K562 (cell line): ENCODE measurements around the gene NOVA1. TPM values are rescaled to one million over a fixed set of nuclear protein-coding genes. Genes with fewer than 3 reads are reported as not detected.

Experiments used
- ATAC-seq: fragments of 200-7000 bp; cut with Tn5 transposase; 3 replicates; pipeline ENCODE4 v1.9.1; 2020; ENCODE audit warnings: moderate library complexity
- BruUV-seq: library from RNA; stranded (reverse); fragments of 400-500 nt; replicated peaks from 2 replicates; lab custom pipeline; 2021; lab: Mats Ljungman, UMichigan
- CTCF ChIA-PET: fragments of 300-600 bp; formaldehyde crosslinking; extraction: SDS; loops from one replicate; lab custom pipeline; 2021; ENCODE audit warnings: low intra/inter-chr PET ratio; lab: Yijun Ruan, JAX
- POLR2A ChIA-PET: fragments of 300-600, 350-650 bp; sonication (Branson Sonifier 250); formaldehyde crosslinking; extraction: SDS; loops from one replicate; lab custom pipeline; 2021; ENCODE audit warnings: antibody characterized with exemption, inconsistent platforms; lab: Yijun Ruan, JAX
- DNase-seq, 4 experiments: peaks; one replicate each; pipeline versions ENCODE4 v3.0.0 to v3.0.0-alpha.2; 2011 to 2018; ENCODE audit warnings: low spot score in 3 of 4, mixed read lengths in 3 of 4; ENCODE audit errors: extremely low read depth in 1 of 4
- FAIRE-seq: peaks from 2 replicates; lab custom pipeline; 2011; peaks lifted over from hg19 to GRCh38; lab: Jason Lieb, UNC
- H2AFZ ChIP-seq: 2 replicates; pipeline ENCODE4 v1.6.0; 2011; ENCODE audit warnings: low read depth, low read length, control low read depth, inconsistent platforms
- H3K27ac ChIP-seq: fragments of 200-600 bp; 3 replicates; pipeline ENCODE4 v1.8.0; 2011; ENCODE audit warnings: low read depth, mild to moderate bottlenecking, control low read depth, inconsistent platforms, low read length, moderate library complexity, mixed read lengths; ENCODE audit errors: extremely low read depth
- H3K27me3 ChIP-seq, 2 experiments: fragments of 300-600 bp in 1 of 2; 2 replicates in 1 of 2; 3 replicates in 1 of 2; pipeline versions ENCODE4 v1.6.0 to v1.8.0; 2011; ENCODE audit warnings: inconsistent platforms in 2 of 2, low read length in 2 of 2, mild to moderate bottlenecking in 1 of 2, mixed read lengths in 1 of 2, moderate library complexity in 1 of 2; ENCODE audit not compliant: control insufficient read depth in 2 of 2, insufficient read depth in 2 of 2
- H3K36me3 ChIP-seq: fragments of 300-600 bp; 3 replicates; pipeline ENCODE4 v1.8.0; 2011; ENCODE audit warnings: mild to moderate bottlenecking, low read length, inconsistent platforms; ENCODE audit not compliant: control insufficient read depth, insufficient read depth
- H3K4me1 ChIP-seq, 2 experiments: fragments of 200-600 bp in 1 of 2; replicated peaks in 1 of 2; 2 replicates in 1 of 2; 3 replicates in 1 of 2; pipeline versions ENCODE4 v1.5.1 to v1.8.0; 2011; ENCODE audit warnings: inconsistent platforms in 2 of 2, low read length in 2 of 2, mild to moderate bottlenecking in 1 of 2, mixed read lengths in 1 of 2, moderate library complexity in 1 of 2; ENCODE audit not compliant: control insufficient read depth in 2 of 2, insufficient read depth in 2 of 2
- H3K4me2 ChIP-seq: 2 replicates; pipeline ENCODE4 v1.6.1; 2011; ENCODE audit warnings: low read length, control low read depth, inconsistent platforms, mixed read lengths; ENCODE audit not compliant: insufficient read depth
- H3K4me3 ChIP-seq: fragments of 200-600 bp; sonication (generic), shearing (Covaris generic); 2 replicates; pipeline ENCODE4 v1.5.1; 2016; ENCODE audit warnings: control low read depth, inconsistent platforms
- H3K79me2 ChIP-seq: fragments of 200-600 bp; 3 replicates; pipeline ENCODE4 v1.8.0; 2011; ENCODE audit warnings: low read length, inconsistent platforms; ENCODE audit not compliant: control insufficient read depth, insufficient read depth
- H3K9ac ChIP-seq, 2 experiments: 2 replicates each; pipeline versions ENCODE4 v1.6.0 to v1.6.1; 2011; ENCODE audit warnings: low read depth in 2 of 2, low read length in 2 of 2, control low read depth in 1 of 2, inconsistent platforms in 1 of 2, mild to moderate bottlenecking in 1 of 2, mixed read lengths in 1 of 2; ENCODE audit not compliant: insufficient read depth in 1 of 2
- H3K9me1 ChIP-seq: one replicate; pipeline ENCODE4 v1.6.0; 2011; ENCODE audit warnings: inconsistent platforms, mild to moderate bottlenecking, low read length, moderate library complexity; ENCODE audit not compliant: control insufficient read depth, insufficient read depth
- H3K9me3 ChIP-seq: replicated peaks from 2 replicates; pipeline ENCODE4 v1.5.1; 2011; ENCODE audit warnings: low read depth, low read length, inconsistent platforms; ENCODE audit not compliant: control insufficient read depth, insufficient read depth
- H4K20me1 ChIP-seq: replicated peaks from 2 replicates; pipeline ENCODE4 v1.6.1; 2011; ENCODE audit warnings: low read length, inconsistent platforms, mixed read lengths; ENCODE audit not compliant: control insufficient read depth, insufficient read depth
- CCNT2 ChIP-seq: IDR thresholded peaks from 2 replicates; pipeline ENCODE4 v1.6.1; 2011; ENCODE audit warnings: borderline replicate concordance, low read depth, mild to moderate bottlenecking, moderate library complexity, mixed read lengths, low read length; ENCODE audit not compliant: insufficient read length; ENCODE audit errors: extremely low read depth
- CSDE1 ChIP-seq, 2 experiments: fragments of 450-650 bp; IDR thresholded peaks; 2 replicates each; pipeline ENCODE4 v1.6.1; 2016; ENCODE audit warnings: mild to moderate bottlenecking in 1 of 2
- DIDO1 ChIP-seq: fragments of 450-650 bp; IDR thresholded peaks from 2 replicates; pipeline ENCODE4 v1.6.1; 2016; ENCODE audit warnings: low read depth, missing biosample characterization, missing genetic modification characterization
- FOSL1 ChIP-seq: fragments of 200-800 bp; sonication (Bioruptor generic); conservative IDR thresholded peaks from 2 replicates; pipeline ENCODE4 v1.6.1; 2016; ENCODE audit warnings: missing genetic modification characterization, missing compliant biosample characterization
- HDAC3 ChIP-seq: fragments of 450-650 bp; IDR thresholded peaks from 2 replicates; pipeline ENCODE4 v1.6.1; 2018; ENCODE audit warnings: borderline replicate concordance, mild to moderate bottlenecking, moderate library complexity; ENCODE audit not compliant: partially characterized antibody
- HMG20A ChIP-seq: fragments of 450-650 bp; formaldehyde crosslinking; conservative IDR thresholded peaks from 2 replicates; pipeline ENCODE4 v1.4.0; 2020; ENCODE audit warnings: mild to moderate bottlenecking, mixed read lengths
- L3MBTL2 ChIP-seq: fragments of 450-650 bp; IDR thresholded peaks from 2 replicates; pipeline ENCODE4 v1.6.1; 2016; ENCODE audit warnings: mild to moderate bottlenecking, moderate library complexity
- MLX ChIP-seq, 2 experiments: fragments of 450-650 bp in 1 of 2; sonication (generic) in 1 of 2; formaldehyde crosslinking; conservative IDR thresholded peaks; 2 replicates each; pipeline versions ENCODE4 v1.4.0 to v1.8.1; 2020 to 2022; ENCODE audit warnings: mild to moderate bottlenecking in 1 of 2, missing genetic modification reagents in 1 of 2
- NRF1 ChIP-seq, 2 experiments: fragments of 450-650 bp; IDR thresholded peaks in 1 of 2; conservative IDR thresholded peaks in 1 of 2; 2 replicates each; pipeline ENCODE4 v1.6.1; 2014; ENCODE audit warnings: mild to moderate bottlenecking in 2 of 2
- RFX1 ChIP-seq: fragments of 450-650 bp; IDR thresholded peaks from 2 replicates; pipeline ENCODE4 v1.6.1; 2016; ENCODE audit warnings: mild to moderate bottlenecking, moderate library complexity
- RFX7 ChIP-seq: fragments of 250-450 bp; sonication (Bioruptor Pico); IDR thresholded peaks from 2 replicates; pipeline ENCODE4 v1.5.1; 2021; ENCODE audit warnings: mild to moderate bottlenecking
- SMAD3 ChIP-seq: fragments of 450-650 bp; formaldehyde crosslinking; conservative IDR thresholded peaks from 2 replicates; pipeline ENCODE4 v1.4.0; 2020; ENCODE audit warnings: mild to moderate bottlenecking
- TBL1XR1 ChIP-seq, 2 experiments: IDR thresholded peaks; 2 replicates each; pipeline ENCODE4 v1.6.1; 2012; ENCODE audit warnings: improper control_type of control experiment in 2 of 2, low read length in 2 of 2, mild to moderate bottlenecking in 1 of 2
- YBX1 ChIP-seq: fragments of 450-650 bp; IDR thresholded peaks from 2 replicates; pipeline ENCODE4 v1.7.1; 2016; ENCODE audit warnings: mild to moderate bottlenecking
- ZNF507 ChIP-seq: conservative IDR thresholded peaks from 2 replicates; pipeline ENCODE4 v1.6.1; 2017; ENCODE audit warnings: missing genetic modification characterization, missing compliant biosample characterization
- ZNF57 ChIP-seq: fragments of 450-650 bp; formaldehyde crosslinking; IDR thresholded peaks from 2 replicates; pipeline ENCODE4 v1.4.0; 2020; ENCODE audit warnings: mild to moderate bottlenecking, moderate library complexity
- WGBS: fragments of 100-300 bp; shearing (Covaris generic); methylation state at CpG from one replicate; pipeline ENCODE4 v1.1.6; 2016; ENCODE audit warnings: low coverage, mixed read lengths; ENCODE audit not compliant: insufficient coverage; ENCODE audit errors: missing lambda C conversion rate; 5-methylcytosine and 5-hydroxymethylcytosine counted together
- in situ Hi-C: fragments of 300-500 bp; cut with MboI; formaldehyde crosslinking; loops from 4 replicates; pipeline ENCODE4 v1.15.0; 2018; ENCODE audit warnings: inconsistent platforms, mixed read lengths
- intact Hi-C: fragments of 100-400 bp; cut with micrococcal nuclease; formaldehyde crosslinking; loops from 2 replicates; pipeline ENCODE4 v1.14.2; 2022
- polyA plus RNA-seq, 8 experiments: library from polyadenylated mRNA; depleted of rRNA in 4 of 8; stranded (reverse) in 5 of 8; unstranded in 3 of 8; fragments of >200 nt; fragmentation: Nextera tagmentation in 2 of 8; fragmentation: Illumina TruSeq in 1 of 8; extraction: Ambion mirVana in 2 of 8; extraction: Trizol in 1 of 8; gene quantifications; 2 replicates each; pipeline versions ENCODE4 v1.2.1 to v1.2.3, GENCODE V29; 2011 to 2014; ENCODE audit warnings: inconsistent platforms in 1 of 8, missing spikeins in 1 of 8
- total RNA-seq, 7 experiments: library from RNA; depleted of rRNA in 6 of 7; stranded (reverse); fragments of >200 nt in 6 of 7; fragmentation: Illumina TruSeq in 2 of 7; extraction: Trizol in 2 of 7; gene quantifications; 2 replicates each; pipeline versions ENCODE4 v1.2.1 to v1.2.3, GENCODE V29; 2011 to 2021; ENCODE audit warnings: low replicate concordance in 1 of 7

Gene NOVA1
- total and polyA plus RNA-seq, 9 of the 15 experiments (the other 6 are each of a cell fraction or from before 2014, with no cell fraction given), result 0.01 TPM; not detected in 8

DNA sequence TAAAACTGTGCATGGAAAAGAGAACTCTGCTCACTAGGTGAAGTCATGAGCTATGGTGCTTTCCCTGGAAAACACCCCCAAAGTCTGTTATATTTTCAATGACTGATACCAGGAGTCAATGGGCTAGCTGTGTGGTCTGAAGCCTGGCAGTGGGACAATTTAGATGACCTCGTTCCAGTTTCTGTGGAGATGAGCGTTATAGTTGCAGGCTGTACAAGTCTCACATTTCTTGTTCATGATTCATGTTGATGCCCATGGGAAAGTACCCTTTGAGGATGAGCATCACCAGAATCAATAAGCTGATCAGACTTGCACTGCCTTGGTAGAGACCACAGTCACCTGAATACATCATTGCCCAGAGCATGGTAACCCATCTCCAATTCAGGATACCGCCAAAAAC is 70.7 kb downstream of the NOVA1 start (continued):
- TF ChIP-seq HDAC3 (no peak), RFX7 (CRISPR knock-in tag) (no peak), CSDE1 (IDR thresholded peaks at IDR 0.05) (no peak)

GRCh38 chr14:26526137-26526536 is 71.7 kb downstream of the NOVA1 start:
- CTCF ChIA-PET, result no interaction called here
- Histone ChIP-seq H3K79me2 (no peaks in the 10 kb centered on the region), H3K27ac (no peak overlapping the region), H3K4me1 (no peaks in the 10 kb centered on the region), H3K36me3 (no peaks in the 10 kb centered on the region), H3K4me2 (no peak overlapping the region), H3K27me3 (no peaks in the 10 kb centered on the region), H2AFZ (no peak overlapping the region), H4K20me1 (no peaks in the 10 kb centered on the region), H3K9ac (no peak overlapping the region), H3K9me1 (no peaks in the 10 kb centered on the region), H3K4me3 (no peak overlapping the region), H3K9me3 (no peaks in the 10 kb centered on the region)
- TF ChIP-seq HMG20A (CRISPR knock-in tag), result no peak
- FAIRE-seq, result no peak
- DNase-seq, result no peak
- in situ Hi-C loops, result no loop called here
- BruUV-seq, result no TSS peak
- POLR2A ChIA-PET, result no interaction called here
- no peak for ATAC-seq
- 0% methylated on average over 1 of the region's 1 CpG for whole genome bisulfite sequencing
- intact Hi-C loops, result no loop called here

DNA sequence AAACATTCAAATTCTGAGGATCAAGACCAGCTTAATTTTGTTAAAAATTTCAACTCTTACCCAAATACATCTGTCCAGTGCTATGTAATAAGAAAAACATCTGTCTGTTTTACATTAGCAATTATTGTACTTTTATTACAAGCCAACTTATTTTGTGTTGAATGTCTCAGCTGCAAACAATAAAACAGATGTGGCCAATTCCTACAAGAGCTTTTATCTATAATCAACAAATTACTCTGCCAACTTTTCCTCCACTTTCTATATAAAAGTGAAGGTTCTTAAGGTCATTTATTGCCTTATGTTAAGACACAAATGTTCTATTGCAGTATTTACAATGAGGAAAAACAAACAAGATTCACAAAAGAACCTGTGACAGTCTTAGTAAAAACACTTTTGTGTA is 72.7 kb downstream of the NOVA1 start:
- Histone ChIP-seq H3K27me3 (no peaks in the 10 kb centered on the region), H3K9me3 (no peaks in the 10 kb centered on the region), H3K36me3 (no peaks in the 10 kb centered on the region), H2AFZ (no peak overlapping the region), H4K20me1 (no peaks in the 10 kb centered on the region), H3K9me1 (no peaks in the 10 kb centered on the region), H3K4me3 (no peak overlapping the region), H3K79me2 (no peaks in the 10 kb centered on the region), H3K27ac (no peak overlapping the region), H3K9ac (no peak overlapping the region), H3K4me1 (no peaks in the 10 kb centered on the region), H3K4me2 (no peak overlapping the region)
- in situ Hi-C loops, result no loop called here
- ATAC-seq (no peak), DNase-seq (no peak), FAIRE-seq (no peak)
- CTCF ChIA-PET, result no interaction called here
- POLR2A ChIA-PET, result no interaction called here
- BruUV-seq, result no TSS peak
- intact Hi-C loops, result no loop called here
- TF ChIP-seq FOSL1 (tag) (no peak), NRF1 (conservative IDR thresholded peaks at IDR 0.05 in 1 of 2, IDR thresholded peaks at IDR 0.05 in 1 of 2) (no peak), MLX (CRISPR knock-in tag; conservative IDR thresholded peaks at IDR 0.05) (no peak), CSDE1 (IDR thresholded peaks at IDR 0.05) (no peak), L3MBTL2 (no peak), ZNF507 (tag) (no peak), TBL1XR1 (IDR thresholded peaks at IDR 0.05; ENCODE audit: low read length in 2 of 2) (no peak), ZNF57 (CRISPR knock-in tag) (no peak), DIDO1 (tag) (no peak), SMAD3 (no peak), CCNT2 (no peak), RFX1 (no peak), YBX1 (no peak)
